ENCODE data around the gene POM121. TPM values are rescaled to one million over a fixed set of nuclear protein-coding genes. Genes with fewer than 3 reads are reported as not detected.
"Not testable (repeated sequence)": the region's sequence is repeated elsewhere in the genome, so short reads cannot be mapped to it uniquely, and the experiment has no call there.

Gene POM121
- total RNA-seq, 4 donors from 2014 or later, result 17.8 to 39.4 (median 19.4) TPM

DNA sequence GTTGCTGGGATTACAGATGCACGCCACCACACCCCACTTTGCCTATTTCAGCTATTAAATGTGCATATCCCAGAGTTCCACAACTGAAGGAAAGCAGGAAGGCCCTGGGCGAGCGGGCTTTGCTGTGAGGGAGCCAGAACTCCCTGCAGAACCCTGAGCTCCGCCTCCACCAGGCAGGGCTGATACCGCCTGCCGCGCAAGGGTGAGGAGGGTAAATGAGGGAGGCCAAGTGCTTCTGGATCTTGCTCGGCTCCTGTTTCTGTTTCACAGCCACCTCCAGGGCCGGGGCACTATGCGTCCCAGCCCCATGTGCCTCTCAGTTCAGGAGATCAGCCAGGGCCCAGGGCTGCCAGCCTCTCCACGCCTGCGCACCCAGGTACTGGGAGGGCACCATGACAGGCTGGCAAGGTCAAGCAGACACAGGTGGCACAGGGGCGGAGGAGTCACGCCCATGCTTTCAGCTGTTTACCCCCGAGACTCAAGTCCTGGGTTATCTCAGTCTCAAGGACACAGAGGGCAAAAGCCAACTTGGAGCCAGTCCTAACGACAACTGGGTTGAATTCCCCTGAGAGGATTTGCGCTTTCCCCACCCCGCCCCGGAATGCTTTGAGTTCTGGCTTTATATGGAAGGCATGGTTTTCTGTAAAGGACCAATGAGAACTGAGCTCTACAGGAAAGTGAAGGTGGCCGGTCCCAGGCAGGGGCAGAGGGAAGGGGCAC lies 35.9 kb downstream of the POM121 start:
- not testable (repeated sequence) for ATAC-seq (ENCODE audit: low FRiP score); DNase-seq (ENCODE audit: low spot score)

DNA sequence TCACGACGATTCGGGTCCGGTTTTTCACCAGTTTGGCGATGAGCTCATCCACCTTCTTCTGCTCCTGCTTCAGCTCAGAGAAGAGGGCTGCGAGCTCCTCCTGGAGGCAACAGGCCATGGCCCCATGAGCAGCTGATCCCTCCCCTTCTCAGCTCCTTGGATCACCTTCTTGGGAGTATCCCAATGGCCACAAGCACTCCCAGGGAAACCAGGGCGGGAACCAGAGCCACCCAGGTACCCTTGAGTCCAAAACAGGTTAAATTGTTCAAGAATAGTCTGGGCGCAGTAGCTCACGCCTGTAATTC lies 36.4 kb downstream of the POM121 start:
- ATAC-seq (ENCODE audit: low FRiP score); DNase-seq (ENCODE audit: low spot score): not testable (repeated sequence)

DNA sequence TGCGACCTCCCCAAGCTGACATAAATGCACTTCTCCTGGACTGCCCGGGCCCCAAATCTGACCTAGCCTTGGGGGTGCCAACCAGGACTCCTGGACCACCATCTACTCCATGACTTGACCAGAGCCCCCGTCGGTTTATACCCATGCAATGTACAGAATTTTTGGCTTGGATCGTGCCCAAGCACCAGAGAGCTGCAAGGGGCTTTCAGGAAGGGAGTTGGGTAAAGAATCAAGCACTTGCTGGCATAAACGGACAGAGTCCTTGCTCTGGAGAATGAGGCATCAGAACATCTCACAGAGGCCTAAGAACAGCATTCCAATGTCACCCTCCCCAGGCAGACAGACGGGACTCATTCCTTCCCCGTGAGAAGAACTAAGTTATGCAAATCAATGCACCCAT lies 38.2 kb downstream of the POM121 start:
- not testable (repeated sequence) for ATAC-seq (ENCODE audit: low FRiP score); DNase-seq (ENCODE audit: low spot score)

- ATAC-seq (ENCODE audit: low FRiP score), result not testable (repeated sequence)
Measured at GRCh38 chr7:72965186-72965975, 40.5 kb downstream of the POM121 start.

DNA sequence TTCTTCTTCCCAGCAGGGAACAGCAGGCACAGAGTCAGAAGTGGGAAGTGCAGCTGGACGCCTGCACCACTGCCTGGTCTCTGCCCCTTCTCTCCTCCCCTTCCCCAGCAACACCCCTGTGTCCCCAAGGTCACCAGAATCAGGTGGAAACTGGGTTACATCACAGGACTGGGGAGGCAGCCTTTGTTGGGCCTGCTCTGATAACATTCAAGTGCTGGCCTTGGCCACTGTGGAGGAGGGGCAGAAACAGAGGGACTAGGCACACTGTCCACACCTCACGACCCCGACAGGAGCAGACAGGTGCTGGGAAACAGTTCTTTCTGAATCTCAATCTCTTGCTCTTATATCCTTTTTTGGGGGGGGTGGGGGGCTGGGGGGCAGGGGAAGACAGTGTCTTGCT lies 42.0 kb downstream of the POM121 start:
- not testable (repeated sequence) for ATAC-seq (ENCODE audit: low FRiP score); DNase-seq (ENCODE audit: low spot score)

More at GRCh38 chr7:72965186-72965975, 40.5 kb downstream of the POM121 start:
- DNase-seq (ENCODE audit: low spot score), result not testable (repeated sequence)

- not testable (repeated sequence) for ATAC-seq (ENCODE audit: low FRiP score); DNase-seq (ENCODE audit: low spot score)
Measured at GRCh38 chr7:72968980-72969516, 44.2 kb downstream of the POM121 start, which contains the start of gene TRIM74. Gene TRIM74 (minus strand): TSS chr7:72969466. CDS start chr7:72966157, 3,309 bp downstream.

- ATAC-seq (ENCODE audit: low FRiP score), result not testable (repeated sequence)
Measured at GRCh38 chr7:72969688-72970087, 44.8 kb downstream of the POM121 start.

DNA sequence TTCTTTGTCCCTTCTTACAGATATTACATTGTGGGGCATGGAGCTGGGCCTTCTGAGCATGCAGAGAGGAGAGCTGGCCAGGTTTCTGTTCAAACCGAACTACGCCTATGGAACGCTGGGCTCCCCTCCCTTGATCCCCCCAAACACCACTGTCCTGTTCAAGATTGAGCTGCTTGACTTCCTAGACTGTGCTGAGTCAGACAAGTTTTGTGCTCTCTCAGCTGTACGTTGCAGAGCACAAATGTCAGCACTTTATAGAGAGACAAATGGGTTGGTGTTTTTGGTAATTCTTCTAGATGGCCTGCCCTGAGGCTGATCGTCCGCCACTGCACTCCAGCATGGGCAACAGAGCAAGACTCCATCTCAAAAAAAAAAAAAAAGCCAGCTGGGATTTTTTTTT lies 46.6 kb downstream of the POM121 start:
- not testable (repeated sequence) for DNase-seq (ENCODE audit: low spot score); ATAC-seq (ENCODE audit: low FRiP score)

More at GRCh38 chr7:72969688-72970087, 44.8 kb downstream of the POM121 start:
- DNase-seq (ENCODE audit: low spot score), result not testable (repeated sequence)

DNA sequence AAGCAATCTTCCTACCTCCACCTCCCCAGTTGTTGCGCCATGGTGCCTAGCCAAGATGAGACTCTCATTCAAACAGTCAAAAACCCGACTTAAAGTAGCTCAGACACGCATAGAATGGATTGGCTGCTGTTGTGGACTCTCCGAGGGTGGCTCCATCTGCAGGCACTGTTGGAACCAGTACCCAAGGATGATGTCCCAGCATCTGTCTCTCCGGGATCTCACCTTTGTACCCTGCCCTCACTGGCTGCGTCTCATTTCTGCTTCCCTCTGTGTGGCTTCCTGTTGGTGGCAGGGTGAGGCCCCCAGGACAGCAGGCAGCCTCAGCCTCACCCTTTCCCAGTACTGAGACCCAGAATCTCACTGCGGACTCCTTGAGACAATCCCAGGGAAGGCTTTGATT lies 49.9 kb downstream of the POM121 start:
- DNase-seq (ENCODE audit: low spot score); ATAC-seq (ENCODE audit: low FRiP score): not testable (repeated sequence)

- peak; percentile 37 for ATAC-seq (ENCODE audit: low FRiP score)
- not testable (repeated sequence) for DNase-seq (ENCODE audit: low spot score)
Measured at GRCh38 chr7:72975656-72976286, 50.9 kb downstream of the POM121 start.

GRCh38 chr7:72976434-72976833 lies 51.5 kb downstream of the POM121 start:
- not testable (repeated sequence) for DNase-seq (ENCODE audit: low spot score)

DNA sequence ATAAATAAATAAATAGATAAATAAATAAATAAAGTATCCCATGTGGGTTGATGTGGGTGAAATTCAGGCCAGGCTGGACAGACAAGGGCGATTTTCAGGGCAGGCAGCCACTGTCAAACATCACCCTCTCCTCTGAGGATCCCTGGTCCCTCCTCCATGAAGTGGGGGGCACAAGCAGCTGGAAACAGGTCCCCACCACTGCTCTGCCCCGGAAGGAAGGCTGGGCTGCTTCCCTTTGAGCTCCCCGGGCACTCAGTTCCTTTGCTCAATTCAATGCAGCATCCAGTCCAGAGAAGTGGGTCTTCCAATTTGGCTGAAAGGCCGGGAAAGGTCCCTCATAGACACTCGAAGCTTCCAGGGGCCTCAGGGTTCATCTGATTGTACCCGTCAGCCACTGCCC lies 55.5 kb downstream of the POM121 start:
- DNase-seq (ENCODE audit: low spot score); ATAC-seq (ENCODE audit: low FRiP score): not testable (repeated sequence)

More at GRCh38 chr7:72976434-72976833, 51.5 kb downstream of the POM121 start:
- not testable (repeated sequence) for ATAC-seq (ENCODE audit: low FRiP score)

- not testable (repeated sequence) for ATAC-seq (ENCODE audit: low FRiP score); DNase-seq (ENCODE audit: low spot score)
Measured at GRCh38 chr7:72982084-72982483, 57.2 kb downstream of the POM121 start.

- DNase-seq (ENCODE audit: low spot score), result not testable (repeated sequence)
Measured at GRCh38 chr7:72990146-72990913, 65.4 kb downstream of the POM121 start.

DNA sequence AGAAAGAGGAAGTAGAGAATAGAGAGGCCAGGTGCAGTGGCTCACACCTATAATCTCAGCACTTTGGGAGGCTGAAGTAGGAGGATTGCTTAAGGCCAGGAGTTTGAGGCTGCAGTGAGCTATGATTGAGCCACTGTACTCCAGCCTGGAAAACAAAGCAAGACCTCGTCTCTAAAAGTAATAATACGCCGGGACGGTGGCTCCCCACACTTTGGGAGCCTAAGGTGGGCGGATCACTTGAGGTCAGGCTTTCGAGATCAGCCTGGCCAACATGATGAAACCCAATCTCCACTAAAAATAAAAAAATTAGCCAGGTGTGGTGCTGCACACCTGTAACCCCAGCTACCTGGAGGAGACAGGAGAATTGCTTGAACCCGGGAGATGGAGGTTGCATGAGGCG lies 70.6 kb downstream of the POM121 start:
- DNase-seq (ENCODE audit: low spot score); ATAC-seq (ENCODE audit: low FRiP score): not testable (repeated sequence)

More at GRCh38 chr7:72990146-72990913, 65.4 kb downstream of the POM121 start:
- not testable (repeated sequence) for ATAC-seq (ENCODE audit: low FRiP score)

DNA sequence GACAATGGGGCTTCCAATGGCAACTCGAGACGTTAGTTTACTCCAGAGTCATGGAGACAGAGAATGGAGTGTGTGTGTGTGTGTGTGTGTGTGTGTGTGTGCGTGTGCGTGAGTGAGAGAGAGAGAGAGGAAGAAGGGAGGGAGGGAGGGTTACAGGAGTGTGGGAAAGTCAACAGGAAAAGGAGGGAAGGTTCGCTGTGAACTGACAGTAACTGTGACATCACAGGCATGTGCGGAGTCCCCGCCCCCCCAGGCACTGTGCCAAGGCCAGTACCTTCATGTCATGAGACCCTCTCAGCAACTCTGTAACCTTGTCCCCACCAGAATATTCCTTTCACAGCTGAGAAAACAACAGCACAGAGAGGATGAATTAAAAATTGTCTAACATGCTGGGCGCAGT lies 72.6 kb downstream of the POM121 start:
- not testable (repeated sequence) for ATAC-seq (ENCODE audit: low FRiP score); DNase-seq (ENCODE audit: low spot score)

DNA sequence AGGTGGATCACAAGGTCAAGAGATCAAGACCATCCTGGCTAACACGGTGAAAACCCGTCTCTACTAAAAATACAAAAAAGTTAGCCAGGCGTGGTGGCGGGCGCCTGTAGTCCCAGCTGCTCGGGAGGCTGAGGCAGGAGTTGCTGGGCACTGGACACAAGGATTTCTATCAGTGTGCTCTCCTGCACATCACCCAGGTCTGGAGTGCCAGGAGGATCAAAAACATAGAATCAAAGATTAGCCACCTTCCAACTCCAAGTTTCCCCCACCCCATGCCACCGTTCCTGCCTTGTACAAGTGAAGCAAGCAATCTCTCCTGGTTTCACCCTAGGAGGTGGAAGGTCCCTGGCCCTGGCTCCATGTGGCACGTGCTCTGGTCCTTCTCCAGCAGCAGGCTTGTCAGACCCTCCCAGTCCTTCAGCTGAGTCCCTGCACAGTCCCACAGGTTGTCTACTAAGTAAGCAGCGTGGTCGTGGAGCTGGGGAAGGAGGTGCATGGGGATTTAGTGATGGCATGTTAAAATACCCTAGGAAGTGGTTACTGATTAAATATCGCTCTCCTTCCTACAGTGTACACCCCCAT lies 73.1 kb downstream of the POM121 start:
- ATAC-seq (ENCODE audit: low FRiP score); DNase-seq (ENCODE audit: low spot score): not testable (repeated sequence)
